Prostate gland (tissue), 2 donors: Measurements from ENCODE around the gene RNASE13.

ENCODE experiments used
- POLR2A ChIP-seq: fragments of 450-650 bp; IDR thresholded peaks from one replicate; pipeline ENCODE4 v1.6.1; 2016; ENCODE audit warnings: antibody characterized with exemption, mild to moderate bottlenecking
- TF ChIP-seq, protein P1 (sequence below), 4 experiments: fragments of 200-600 bp in 2 of 4; fragments of 450-650 bp in 2 of 4; sonication (generic) in 2 of 4; IDR thresholded peaks; 1 replicate in 3 of 4; 2 replicates in 1 of 4; pipeline ENCODE4 v1.5.1; 2016 to 2019; ENCODE audit warnings: antibody characterized with exemption in 4 of 4, mild to moderate bottlenecking in 2 of 4, moderate library complexity in 2 of 4

DNA sequence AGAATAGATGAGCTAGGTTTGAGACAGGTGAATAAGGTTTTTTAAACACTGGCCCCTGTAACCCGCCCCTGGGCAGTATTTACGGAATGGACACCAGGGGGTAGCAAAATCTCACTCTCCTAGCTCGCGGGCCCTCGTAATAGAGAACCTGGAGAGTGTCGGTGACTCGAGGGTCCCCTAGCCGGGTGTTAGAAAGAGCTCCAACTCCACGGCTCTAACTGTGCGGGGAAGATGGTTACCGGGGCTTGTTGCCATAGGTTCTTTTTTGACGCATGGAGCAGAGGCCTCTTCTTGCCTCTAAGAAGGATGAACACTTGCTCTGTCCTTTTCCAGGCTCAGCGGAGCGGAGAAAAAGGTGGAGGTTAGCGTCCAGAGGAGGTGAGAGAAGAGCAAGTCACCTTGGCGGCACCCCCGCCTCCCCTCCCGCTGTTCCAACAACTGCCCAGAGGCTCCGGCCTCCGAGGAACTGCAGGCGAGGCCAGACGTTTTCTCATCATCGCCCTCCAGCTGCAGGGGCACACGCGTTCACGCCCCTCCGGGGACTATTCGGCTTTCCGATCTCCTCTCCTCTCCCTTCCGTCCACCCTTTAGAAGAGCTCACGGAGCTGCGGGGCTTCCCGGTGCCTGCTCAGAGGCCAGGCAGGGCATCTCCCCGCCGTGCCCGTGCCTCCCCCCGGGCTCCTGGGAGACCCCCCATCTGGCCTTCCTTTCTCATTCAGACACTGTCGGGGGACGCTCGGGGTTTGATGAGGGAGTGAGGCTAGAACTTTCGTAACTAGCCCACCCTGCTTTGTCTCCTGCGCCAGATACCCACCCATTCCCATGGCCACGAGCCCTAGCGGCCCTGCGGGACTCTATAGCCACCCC lies 34.1 kb upstream of the RNASE13 start:
- TF ChIP-seq, protein P1, sequence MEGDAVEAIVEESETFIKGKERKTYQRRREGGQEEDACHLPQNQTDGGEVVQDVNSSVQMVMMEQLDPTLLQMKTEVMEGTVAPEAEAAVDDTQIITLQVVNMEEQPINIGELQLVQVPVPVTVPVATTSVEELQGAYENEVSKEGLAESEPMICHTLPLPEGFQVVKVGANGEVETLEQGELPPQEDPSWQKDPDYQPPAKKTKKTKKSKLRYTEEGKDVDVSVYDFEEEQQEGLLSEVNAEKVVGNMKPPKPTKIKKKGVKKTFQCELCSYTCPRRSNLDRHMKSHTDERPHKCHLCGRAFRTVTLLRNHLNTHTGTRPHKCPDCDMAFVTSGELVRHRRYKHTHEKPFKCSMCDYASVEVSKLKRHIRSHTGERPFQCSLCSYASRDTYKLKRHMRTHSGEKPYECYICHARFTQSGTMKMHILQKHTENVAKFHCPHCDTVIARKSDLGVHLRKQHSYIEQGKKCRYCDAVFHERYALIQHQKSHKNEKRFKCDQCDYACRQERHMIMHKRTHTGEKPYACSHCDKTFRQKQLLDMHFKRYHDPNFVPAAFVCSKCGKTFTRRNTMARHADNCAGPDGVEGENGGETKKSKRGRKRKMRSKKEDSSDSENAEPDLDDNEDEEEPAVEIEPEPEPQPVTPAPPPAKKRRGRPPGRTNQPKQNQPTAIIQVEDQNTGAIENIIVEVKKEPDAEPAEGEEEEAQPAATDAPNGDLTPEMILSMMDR (IDR thresholded peaks at IDR 0.05) = peak; percentile 33 to 74 (median 58)
- no peak for TF ChIP-seq POLR2A
